Measurements from ENCODE around the gene KRT6B.
"Not testable (repeated sequence)": the region's sequence is repeated elsewhere in the genome, so short reads cannot be mapped to it uniquely, and the experiment has no call there.

KRT6B gene

GRCh38 chr12:52496054-52496453 is 44.1 kb upstream of the KRT6B start:
- no peak overlapping the region for H3K4me3 ChIP-seq (replicated peaks; ENCODE audit: low read depth, low read length)
- no peak for TF ChIP-seq CTCF (IDR thresholded peaks at IDR 0.05; ENCODE audit: low read depth, low read length, missing control alignments)
- DNase-seq (ENCODE audit: extremely low read depth, low read depth): no peak

- DNase-seq (ENCODE audit: extremely low read depth, low read depth): no peak
- H3K4me3 ChIP-seq (replicated peaks; ENCODE audit: low read depth, low read length): no peak overlapping the region
- TF ChIP-seq CTCF (IDR thresholded peaks at IDR 0.05; ENCODE audit: low read depth, low read length, missing control alignments): no peak
Measured at GRCh38 chr12:52495389-52495788, 43.4 kb upstream of the KRT6B start.

- TF ChIP-seq CTCF (IDR thresholded peaks at IDR 0.05; ENCODE audit: low read depth, low read length, missing control alignments): no peak
- no peak for DNase-seq (ENCODE audit: extremely low read depth, low read depth)
- no peak overlapping the region for H3K4me3 ChIP-seq (replicated peaks; ENCODE audit: low read depth, low read length)
Measured at GRCh38 chr12:52494518-52494917, 42.6 kb upstream of the KRT6B start.

- TF ChIP-seq CTCF (IDR thresholded peaks at IDR 0.05; ENCODE audit: low read depth, low read length, missing control alignments): no peak
- DNase-seq (ENCODE audit: extremely low read depth, low read depth): no peak
- no peak overlapping the region for H3K4me3 ChIP-seq (replicated peaks; ENCODE audit: low read depth, low read length)
Measured at GRCh38 chr12:52494100-52494499, 42.2 kb upstream of the KRT6B start.

GRCh38 chr12:52493172-52493571 is 41.2 kb upstream of the KRT6B start, which contains the start of gene KRT6A:
Gene KRT6A, minus strand, starts transcription at chr12:52493257. Its CDS starts 69 bp downstream, at chr12:52493188.
- TF ChIP-seq CTCF (IDR thresholded peaks at IDR 0.05; ENCODE audit: low read depth, low read length, missing control alignments): no peak
- DNase-seq (ENCODE audit: extremely low read depth, low read depth): no peak
- no peak within 1 kb of the TSS for H3K4me3 ChIP-seq (replicated peaks; ENCODE audit: low read depth, low read length)

- H3K4me3 ChIP-seq (replicated peaks; ENCODE audit: low read depth, low read length); DNase-seq (ENCODE audit: extremely low read depth, low read depth): not testable (repeated sequence)
Measured at GRCh38 chr12:52492405-52492804, 40.5 kb upstream of the KRT6B start.

- not testable (repeated sequence) for DNase-seq (ENCODE audit: extremely low read depth, low read depth); H3K4me3 ChIP-seq (replicated peaks; ENCODE audit: low read depth, low read length)
Measured at GRCh38 chr12:52491495-52491894, 39.5 kb upstream of the KRT6B start.

GRCh38 chr12:52488736-52489135 is 36.8 kb upstream of the KRT6B start:
- no peak for DNase-seq (ENCODE audit: extremely low read depth, low read depth)
- TF ChIP-seq CTCF (IDR thresholded peaks at IDR 0.05; ENCODE audit: low read depth, low read length, missing control alignments): no peak
- H3K4me3 ChIP-seq (replicated peaks; ENCODE audit: low read depth, low read length): no peak overlapping the region

GRCh38 chr12:52487744-52488443 is 35.9 kb upstream of the KRT6B start:
- not testable (repeated sequence) for DNase-seq (ENCODE audit: extremely low read depth, low read depth); H3K4me3 ChIP-seq (replicated peaks; ENCODE audit: low read depth, low read length)
